Measurements from ENCODE around the gene ACER2. TPM values are rescaled to one million over a fixed set of nuclear protein-coding genes. Genes with fewer than 3 reads are reported as not detected.

The ACER2 gene
- total RNA-seq, result 4.3 and 7.3 TPM in 2 replicates

DNA sequence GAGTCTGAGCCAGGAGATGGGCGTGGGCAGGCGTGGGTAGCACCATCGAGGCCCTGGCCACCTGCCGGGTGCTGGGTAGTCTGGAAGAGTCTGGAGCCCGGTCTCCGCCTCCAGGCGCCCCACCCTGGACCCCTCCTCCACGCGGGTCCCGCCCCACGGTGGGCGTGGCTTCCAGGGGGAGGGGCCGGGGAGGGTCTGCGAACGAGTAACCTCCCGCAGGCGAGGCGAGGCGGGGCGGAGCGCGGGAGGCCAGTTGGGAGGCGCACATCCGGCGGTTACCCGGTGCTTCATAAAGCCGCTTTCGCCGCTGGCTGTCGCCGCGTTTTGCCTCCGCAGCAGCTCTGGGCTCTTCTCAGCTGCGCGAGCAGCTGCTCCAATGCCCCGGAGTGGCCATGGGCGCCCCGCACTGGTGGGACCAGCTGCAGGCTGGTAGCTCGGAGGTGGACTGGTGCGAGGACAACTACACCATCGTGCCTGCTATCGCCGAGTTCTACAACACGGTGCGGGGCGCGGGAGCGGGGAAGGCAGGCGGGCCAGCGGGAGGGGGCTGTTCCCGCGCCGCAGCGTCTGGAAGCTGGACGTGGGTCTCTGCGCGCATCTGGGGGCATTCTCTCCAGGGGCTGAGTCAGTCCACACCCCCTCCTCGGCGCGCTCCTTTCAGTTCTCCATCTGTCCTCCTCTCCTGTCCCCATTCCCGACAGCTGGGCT lies at the start of gene ACER2:
Gene ACER2 (plus strand): TSS at position 317 of the 708 bp plus-strand sequence. CDS start 76 bp downstream, at position 393.

Other genes with a start within 250 kb of the ACER2 start
- 44.4 and 64.9 TPM in 2 replicates for gene DENND4C, start 178.3 kb upstream of the ACER2 start, total RNA-seq
- 1,220 and 1,479 TPM in 2 replicates for gene RPS6, start 28.8 kb upstream of the ACER2 start, total RNA-seq